Measurements from ENCODE around the gene HBG1. TPM values are rescaled to one million over a fixed set of nuclear protein-coding genes. Genes with fewer than 3 reads are reported as not detected.
"Not testable (repeated sequence)": the region's sequence is repeated elsewhere in the genome, so short reads cannot be mapped to it uniquely, and the experiment has no call there.

The HBG1 gene
- total and polyA plus RNA-seq, 7 donors, result 1.3 TPM; not detected in 6

DNA sequence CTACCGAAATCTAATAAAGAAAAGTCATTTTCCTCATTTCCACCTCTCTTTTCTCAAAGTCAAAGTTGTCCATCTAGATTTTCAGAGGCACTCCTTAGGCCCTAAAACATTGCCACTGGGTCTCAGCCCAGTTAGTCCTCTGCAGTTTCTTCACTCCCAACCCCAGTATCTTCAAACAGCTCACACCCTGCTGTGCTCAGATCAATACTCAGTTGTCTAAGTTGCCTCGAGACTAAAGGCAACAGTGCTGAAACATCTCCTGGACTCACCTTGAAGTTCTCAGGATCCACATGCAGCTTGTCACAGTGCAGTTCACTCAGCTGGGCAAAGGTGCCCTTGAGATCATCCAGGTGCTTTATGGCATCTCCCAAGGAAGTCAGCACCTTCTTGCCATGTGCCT lies 4.4 kb upstream of the HBG1 start:
- H3K27me3 ChIP-seq (ENCODE audit: insufficient read depth in 3 of 3, low read length in 2 of 3); H3K36me3 ChIP-seq (ENCODE audit: insufficient read depth in 1 of 2, low read depth in 1 of 2); DNase-seq; H3K4me1 ChIP-seq; H3K4me3 ChIP-seq; H3K27ac ChIP-seq; H3K9me3 ChIP-seq; intact Hi-C loops (cut with DNase I); ATAC-seq: not testable (repeated sequence)
- 56 to 72% (median 69%) methylated on average over 2 of the region's 2 CpGs for WGBS, 3 donors

DNA sequence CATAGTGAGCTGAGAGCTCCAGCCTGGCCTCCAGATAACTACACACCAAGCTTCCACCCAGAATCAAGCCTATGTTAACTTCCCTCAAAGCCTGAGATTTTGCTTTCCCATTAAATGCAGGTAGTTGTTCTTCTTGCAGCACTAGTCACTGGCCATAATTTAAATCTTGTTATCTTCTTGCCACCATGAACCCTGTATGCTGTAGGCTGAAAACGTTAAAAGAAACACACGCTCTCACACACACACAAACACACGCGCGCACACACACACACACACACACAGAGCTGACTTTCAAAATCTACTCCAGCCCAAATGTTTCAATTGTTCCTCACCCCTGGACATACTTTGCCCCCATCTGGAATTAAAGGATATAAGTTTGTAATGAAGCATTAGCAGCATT lies 3.8 kb upstream of the HBG1 start:
- not testable (repeated sequence) for H3K4me3 ChIP-seq, H3K4me1 ChIP-seq
- WGBS, 3 donors, result 64 to 92% (median 87%) methylated on average over 5 of the region's 5 CpGs

DNA sequence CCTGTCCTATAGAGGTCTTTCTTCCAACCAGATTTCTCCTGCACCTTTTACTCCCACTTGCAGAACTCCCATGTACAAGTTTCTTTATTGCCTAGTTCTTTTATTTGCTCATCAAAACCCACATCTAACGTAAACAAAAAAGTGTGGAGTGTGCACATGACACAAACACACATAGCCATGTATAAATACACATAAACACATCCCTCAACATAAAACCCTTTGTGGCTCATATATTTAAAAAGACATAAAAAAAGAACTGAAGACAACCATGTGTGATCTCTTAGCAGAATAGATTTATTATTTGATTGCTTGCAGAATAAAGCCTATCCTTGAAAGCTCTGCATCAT lies 3.2 kb upstream of the HBG1 start:
- ATAC-seq, result no peak
- intact Hi-C loops (cut with DNase I), result no loop called here
- WGBS, 3 donors, result 62 to 65% (median 64%) methylated on average over 1 of the region's 1 CpG
- no peaks in the 10 kb centered on the region for H3K36me3 ChIP-seq (ENCODE audit: insufficient read depth in 1 of 2, low read depth in 1 of 2)
- TF ChIP-seq, protein P1, sequence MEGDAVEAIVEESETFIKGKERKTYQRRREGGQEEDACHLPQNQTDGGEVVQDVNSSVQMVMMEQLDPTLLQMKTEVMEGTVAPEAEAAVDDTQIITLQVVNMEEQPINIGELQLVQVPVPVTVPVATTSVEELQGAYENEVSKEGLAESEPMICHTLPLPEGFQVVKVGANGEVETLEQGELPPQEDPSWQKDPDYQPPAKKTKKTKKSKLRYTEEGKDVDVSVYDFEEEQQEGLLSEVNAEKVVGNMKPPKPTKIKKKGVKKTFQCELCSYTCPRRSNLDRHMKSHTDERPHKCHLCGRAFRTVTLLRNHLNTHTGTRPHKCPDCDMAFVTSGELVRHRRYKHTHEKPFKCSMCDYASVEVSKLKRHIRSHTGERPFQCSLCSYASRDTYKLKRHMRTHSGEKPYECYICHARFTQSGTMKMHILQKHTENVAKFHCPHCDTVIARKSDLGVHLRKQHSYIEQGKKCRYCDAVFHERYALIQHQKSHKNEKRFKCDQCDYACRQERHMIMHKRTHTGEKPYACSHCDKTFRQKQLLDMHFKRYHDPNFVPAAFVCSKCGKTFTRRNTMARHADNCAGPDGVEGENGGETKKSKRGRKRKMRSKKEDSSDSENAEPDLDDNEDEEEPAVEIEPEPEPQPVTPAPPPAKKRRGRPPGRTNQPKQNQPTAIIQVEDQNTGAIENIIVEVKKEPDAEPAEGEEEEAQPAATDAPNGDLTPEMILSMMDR (IDR thresholded peaks at IDR 0.05), result no peak
- H3K27ac ChIP-seq, result no peak overlapping the region
- H3K4me1 ChIP-seq, result no peaks in the 10 kb centered on the region
- no peaks in the 10 kb centered on the region for H3K9me3 ChIP-seq
- no peak for DNase-seq
- H3K27me3 ChIP-seq (ENCODE audit: insufficient read depth in 3 of 3, low read length in 2 of 3), result no peaks in the 10 kb centered on the region
- no peak overlapping the region for H3K4me3 ChIP-seq

More for the DNA sequence above, 3.8 kb upstream of the HBG1 start:
- H3K27ac ChIP-seq; H3K36me3 ChIP-seq (ENCODE audit: insufficient read depth in 1 of 2, low read depth in 1 of 2); intact Hi-C loops (cut with DNase I); DNase-seq; H3K27me3 ChIP-seq (ENCODE audit: insufficient read depth in 3 of 3, low read length in 2 of 3); ATAC-seq; H3K9me3 ChIP-seq: not testable (repeated sequence)

DNA sequence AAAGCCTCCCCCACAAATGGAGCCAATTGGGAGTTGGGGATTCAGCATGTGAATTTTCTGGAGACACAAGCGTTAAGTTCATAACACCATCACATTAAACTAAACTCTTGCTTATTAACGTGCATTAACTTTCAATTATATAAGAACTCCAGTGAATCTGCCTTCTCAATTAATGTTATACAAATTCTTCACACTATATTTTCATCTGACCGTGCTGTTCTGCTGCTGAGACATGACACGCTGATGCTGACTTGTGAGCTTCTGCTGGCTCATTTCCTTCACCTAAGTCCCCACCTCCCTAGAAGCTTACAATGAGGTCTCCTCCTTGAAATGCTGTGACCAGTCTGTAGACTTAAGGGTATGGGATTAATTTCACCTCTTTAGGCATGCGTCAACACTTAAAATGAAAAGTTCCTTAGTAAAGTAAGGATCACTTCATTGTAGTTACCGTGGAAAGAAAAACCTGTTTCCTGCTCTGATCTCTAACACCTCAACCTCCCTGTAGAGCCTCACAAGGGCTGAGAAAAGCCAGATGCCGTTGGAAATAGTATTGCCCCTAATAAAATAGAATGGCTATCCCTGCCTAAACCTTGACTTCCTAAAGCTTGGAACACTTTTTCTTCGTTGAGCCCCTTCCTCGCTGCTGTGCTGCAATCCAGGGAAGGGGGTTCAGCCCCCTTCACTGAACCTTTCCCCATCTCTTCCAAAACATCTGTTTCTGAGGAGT lies 2.7 kb upstream of the HBG1 start:
- ATAC-seq, result no peak
- 44 to 53% (median 45%) methylated on average over 9 of the region's 9 CpGs for WGBS, 3 donors
- Histone ChIP-seq H3K4me1 (no peaks in the 10 kb centered on the region), H3K27ac (no peak overlapping the region), H3K9me3 (no peaks in the 10 kb centered on the region), H3K36me3 (ENCODE audit: insufficient read depth in 1 of 2, low read depth in 1 of 2) (no peaks in the 10 kb centered on the region), H3K27me3 (ENCODE audit: insufficient read depth in 3 of 3, low read length in 2 of 3) (no peaks in the 10 kb centered on the region), H3K4me3 (no peak overlapping the region)
- DNase-seq, result no peak
- TF ChIP-seq, protein P1 (IDR thresholded peaks at IDR 0.05), result no peak
- intact Hi-C loops (cut with DNase I), result no loop called here

GRCh38 chr11:5251746-5252145 lies 2.1 kb upstream of the HBG1 start:
- H3K27me3 ChIP-seq (ENCODE audit: insufficient read depth in 3 of 3, low read length in 2 of 3), result no peaks in the 10 kb centered on the region
- no peak overlapping the region for H3K4me3 ChIP-seq
- TF ChIP-seq, protein P1 (IDR thresholded peaks at IDR 0.05), result no peak
- intact Hi-C loops (cut with DNase I), result no loop called here
- no peaks in the 10 kb centered on the region for H3K9me3 ChIP-seq
- H3K36me3 ChIP-seq (ENCODE audit: insufficient read depth in 1 of 2, low read depth in 1 of 2), result no peaks in the 10 kb centered on the region
- no peak for DNase-seq
- no peak for ATAC-seq
- WGBS, 3 donors, result 22 to 69% (median 64%) methylated on average over 2 of the region's 2 CpGs
- no peaks in the 10 kb centered on the region for H3K4me1 ChIP-seq
- H3K27ac ChIP-seq, result no peak overlapping the region

All from psoas muscle (tissue), 8 donors.